ENCODE measurements around the gene DNAJC8.

The DNAJC8 gene

DNA sequence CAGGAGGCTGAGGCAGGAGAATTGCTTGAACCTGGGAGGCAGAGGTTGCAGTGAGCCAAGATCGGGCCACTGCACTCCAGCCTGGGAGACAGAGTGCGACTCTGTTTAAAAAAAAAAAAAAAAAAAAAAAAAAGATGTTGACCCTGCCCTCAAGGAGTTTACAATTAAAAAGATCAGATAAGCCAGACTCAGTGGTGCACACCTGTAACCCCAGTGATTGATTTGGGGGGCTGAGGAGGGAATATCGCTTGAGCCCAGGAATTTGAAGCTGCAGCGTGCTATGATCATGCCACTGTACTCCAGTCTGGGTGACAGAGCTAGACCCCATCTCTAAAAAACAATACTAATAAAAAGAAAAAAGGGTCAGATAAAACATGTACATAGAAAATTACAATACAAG lies 24.9 kb upstream of the DNAJC8 start:
- FAIRE-seq (no peak), DNase-seq (ENCODE audit: insufficient read length, low spot score) (no peak)
- TF ChIP-seq POLR2AphosphoS5 (IDR thresholded peaks at IDR 0.05; ENCODE audit: low read depth, low read length), result no peak
- no peak for TF ChIP-seq SPI1 (IDR thresholded peaks at IDR 0.05; ENCODE audit: low read depth, low read length)
- TF ChIP-seq PAX5 (IDR thresholded peaks at IDR 0.05; ENCODE audit: insufficient read depth, low read length, severe bottlenecking), result no peak
- TF ChIP-seq POLR2A (IDR thresholded peaks at IDR 0.05; ENCODE audit: low read depth, low read length), result no peak
- TF ChIP-seq TAF1 (IDR thresholded peaks at IDR 0.05; ENCODE audit: low read depth, low read length), result no peak
- TF ChIP-seq POU2F2 (IDR thresholded peaks at IDR 0.05; ENCODE audit: low read depth, low read length), result no peak

DNA sequence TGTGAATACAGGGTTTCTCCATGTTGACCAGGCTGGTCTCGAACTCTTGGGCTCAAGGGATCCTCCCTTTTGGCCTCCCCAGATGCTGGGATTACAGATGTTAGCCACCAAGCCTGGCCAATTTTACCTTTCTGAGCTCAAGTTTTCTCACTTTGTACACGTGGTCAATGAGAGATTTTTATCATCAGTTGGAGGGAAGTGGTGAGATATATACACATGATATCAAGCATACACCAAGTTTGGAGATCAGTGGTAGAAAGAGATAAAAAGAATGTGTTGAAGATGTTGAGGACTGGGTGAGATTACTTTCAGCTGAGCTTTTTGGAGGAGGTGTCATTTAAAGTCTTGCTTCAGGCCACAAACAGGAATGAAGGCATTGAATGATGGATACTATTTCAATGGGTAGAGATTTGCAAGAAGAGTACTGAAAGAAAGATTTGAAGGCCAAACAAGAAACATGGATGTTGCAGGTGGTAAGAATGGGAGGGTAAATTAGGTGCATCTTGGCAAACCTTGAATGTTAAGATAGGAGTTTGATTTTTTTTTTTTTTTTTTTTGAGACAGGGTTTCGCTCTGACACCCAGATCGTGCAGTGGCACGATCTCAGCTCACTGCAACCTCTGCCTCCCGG lies 23.5 kb upstream of the DNAJC8 start:
- no peak for DNase-seq (ENCODE audit: insufficient read length, low spot score)
- no peak for FAIRE-seq
- TF ChIP-seq POU2F2 (IDR thresholded peaks at IDR 0.05; ENCODE audit: low read depth, low read length), result no peak
- no peak for TF ChIP-seq POLR2A (IDR thresholded peaks at IDR 0.05; ENCODE audit: low read depth, low read length)
- TF ChIP-seq POLR2AphosphoS5 (IDR thresholded peaks at IDR 0.05; ENCODE audit: low read depth, low read length), result no peak
- no peak for TF ChIP-seq SPI1 (IDR thresholded peaks at IDR 0.05; ENCODE audit: low read depth, low read length)
- no peak for TF ChIP-seq TAF1 (IDR thresholded peaks at IDR 0.05; ENCODE audit: low read depth, low read length)
- no peak for TF ChIP-seq PAX5 (IDR thresholded peaks at IDR 0.05; ENCODE audit: insufficient read depth, low read length, severe bottlenecking)

GRCh38 chr1:28249866-28250295 lies 17.1 kb upstream of the DNAJC8 start:
- FAIRE-seq (peak; percentile 16), DNase-seq (ENCODE audit: insufficient read length, low spot score) (no peak)
- TF ChIP-seq PAX5 (IDR thresholded peaks at IDR 0.05; ENCODE audit: insufficient read depth, low read length, severe bottlenecking), result no peak
- TF ChIP-seq POLR2AphosphoS5 (IDR thresholded peaks at IDR 0.05; ENCODE audit: low read depth, low read length), result no peak
- TF ChIP-seq POU2F2 (IDR thresholded peaks at IDR 0.05; ENCODE audit: low read depth, low read length), result no peak
- TF ChIP-seq POLR2A (IDR thresholded peaks at IDR 0.05; ENCODE audit: low read depth, low read length), result no peak

GRCh38 chr1:28249013-28249865 lies 16.4 kb upstream of the DNAJC8 start:
- DNase-seq (ENCODE audit: insufficient read length, low spot score), result no peak
- FAIRE-seq, result peak; percentile 60
- TF ChIP-seq SPI1 (IDR thresholded peaks at IDR 0.05; ENCODE audit: low read depth, low read length), result no peak
- TF ChIP-seq POU2F2 (IDR thresholded peaks at IDR 0.05; ENCODE audit: low read depth, low read length), result no peak
- TF ChIP-seq TAF1 (IDR thresholded peaks at IDR 0.05; ENCODE audit: low read depth, low read length), result no peak
- TF ChIP-seq POLR2AphosphoS5 (IDR thresholded peaks at IDR 0.05; ENCODE audit: low read depth, low read length), result no peak
- no peak for TF ChIP-seq POLR2A (IDR thresholded peaks at IDR 0.05; ENCODE audit: low read depth, low read length)
- TF ChIP-seq PAX5 (IDR thresholded peaks at IDR 0.05; ENCODE audit: insufficient read depth, low read length, severe bottlenecking), result no peak

- FAIRE-seq, result peak; percentile 84
- no peak for DNase-seq (ENCODE audit: insufficient read length, low spot score)
- TF ChIP-seq POLR2A (IDR thresholded peaks at IDR 0.05; ENCODE audit: low read depth, low read length) (no peak), PAX5 (IDR thresholded peaks at IDR 0.05; ENCODE audit: insufficient read depth, low read length, severe bottlenecking) (no peak), POU2F2 (IDR thresholded peaks at IDR 0.05; ENCODE audit: low read depth, low read length) (no peak), TAF1 (IDR thresholded peaks at IDR 0.05; ENCODE audit: low read depth, low read length) (no peak), SPI1 (IDR thresholded peaks at IDR 0.05; ENCODE audit: low read depth, low read length) (no peak), POLR2AphosphoS5 (IDR thresholded peaks at IDR 0.05; ENCODE audit: low read depth, low read length) (no peak)
These were observed 15.6 kb upstream of the DNAJC8 start for GRCh38 chr1:28248273-28249012.

- FAIRE-seq (no peak), DNase-seq (ENCODE audit: insufficient read length, low spot score) (no peak)
- TF ChIP-seq POU2F2 (IDR thresholded peaks at IDR 0.05; ENCODE audit: low read depth, low read length) (no peak), POLR2A (IDR thresholded peaks at IDR 0.05; ENCODE audit: low read depth, low read length) (no peak), POLR2AphosphoS5 (IDR thresholded peaks at IDR 0.05; ENCODE audit: low read depth, low read length) (no peak), PAX5 (IDR thresholded peaks at IDR 0.05; ENCODE audit: insufficient read depth, low read length, severe bottlenecking) (no peak), TAF1 (IDR thresholded peaks at IDR 0.05; ENCODE audit: low read depth, low read length) (no peak), SPI1 (IDR thresholded peaks at IDR 0.05; ENCODE audit: low read depth, low read length) (no peak)
These were observed 14.9 kb upstream of the DNAJC8 start for GRCh38 chr1:28247612-28248272.

GRCh38 chr1:28246427-28246832 lies 13.6 kb upstream of the DNAJC8 start:
- no peak for DNase-seq (ENCODE audit: insufficient read length, low spot score)
- FAIRE-seq, result peak; percentile 58
- TF ChIP-seq SPI1 (IDR thresholded peaks at IDR 0.05; ENCODE audit: low read depth, low read length), result no peak
- no peak for TF ChIP-seq POU2F2 (IDR thresholded peaks at IDR 0.05; ENCODE audit: low read depth, low read length)
- TF ChIP-seq POLR2A (IDR thresholded peaks at IDR 0.05; ENCODE audit: low read depth, low read length), result peak; percentile 59; the same call in 1 of the 2 replicates

- FAIRE-seq, result peak; percentile 90
- TF ChIP-seq PAX5 (IDR thresholded peaks at IDR 0.05; ENCODE audit: insufficient read depth, low read length, severe bottlenecking) (no peak), SPI1 (IDR thresholded peaks at IDR 0.05; ENCODE audit: low read depth, low read length) (peak; percentile 93)
- DNase-seq (ENCODE audit: insufficient read length, low spot score), result no peak
These were observed 11.9 kb upstream of the DNAJC8 start for GRCh38 chr1:28244549-28245251.

All from GM12891 (cell line).